Activated CD8-positive, alpha-beta memory T cell treated with anti-CD3 and anti-CD28 coated beads, Interleukin-2, amount 50 U/mL, for 1 hour (primary cell): Measurements from ENCODE around the gene ATXN7L1.
"Not testable (repeated sequence)": the region's sequence is repeated elsewhere in the genome, so short reads cannot be mapped to it uniquely, and the experiment has no call there.

Experiments
- DNase-seq: peaks from one replicate; pipeline ENCODE4 v3.0.0-alpha.2; 2020; ENCODE audit errors: extremely low read depth

The ATXN7L1 gene

GRCh38 chr7:105802604-105803428 is 73.6 kb downstream of the ATXN7L1 start:
- no peak for DNase-seq

DNA sequence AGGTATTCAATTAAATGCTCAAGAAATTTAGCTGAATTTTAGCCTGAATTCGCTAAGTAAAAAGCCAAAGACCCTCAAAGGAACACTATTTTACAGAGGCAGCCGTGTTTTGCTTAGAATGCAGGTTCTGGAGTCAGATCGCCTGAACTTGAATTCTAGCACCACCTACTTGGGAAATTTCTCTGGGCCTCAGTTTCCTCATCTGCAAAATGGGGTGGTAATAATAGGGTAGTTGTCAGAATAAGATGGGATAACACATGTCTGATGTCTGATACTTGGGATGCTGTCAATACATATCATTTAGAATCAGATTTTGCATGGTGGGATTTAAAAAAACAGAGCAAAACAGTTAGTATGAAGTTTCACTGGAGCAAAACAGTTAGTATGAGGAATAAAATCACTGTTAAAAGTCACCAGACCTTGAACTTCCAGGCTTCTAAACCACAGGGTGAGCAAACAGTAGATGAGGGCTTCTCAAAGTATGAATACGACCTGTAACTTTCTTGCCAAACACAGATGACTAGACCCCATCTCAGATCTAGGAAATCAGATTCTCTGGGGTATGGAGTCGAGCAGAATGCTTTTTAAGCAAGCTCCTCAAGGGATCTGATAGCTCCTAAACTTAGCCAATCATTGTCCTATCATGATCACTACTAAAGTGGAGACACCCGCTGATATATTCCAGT is 75.4 kb downstream of the ATXN7L1 start:
- DNase-seq: no peak

DNA sequence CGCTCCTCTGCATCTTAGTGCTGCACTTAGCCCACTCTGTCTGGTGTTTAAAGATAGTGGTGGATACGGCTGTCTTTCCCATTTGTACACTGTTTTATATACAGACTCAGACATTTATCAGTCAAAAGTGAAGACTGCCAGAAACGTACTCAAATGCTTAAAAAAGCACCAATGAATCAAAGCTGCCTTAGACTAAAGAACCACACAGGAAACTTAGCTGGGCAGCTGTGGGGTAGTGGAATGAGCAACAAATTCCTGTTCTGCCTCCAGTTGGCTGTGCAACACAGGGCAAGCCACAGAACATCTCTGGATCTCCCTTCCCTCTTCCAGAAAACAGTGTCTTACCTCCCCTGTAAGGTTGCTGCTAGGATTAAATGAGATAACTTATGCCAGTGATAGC is 76.0 kb downstream of the ATXN7L1 start:
- DNase-seq: no peak

- DNase-seq: no peak
Measured at GRCh38 chr7:105799677-105800076, 76.7 kb downstream of the ATXN7L1 start.

- DNase-seq: no peak
Measured at GRCh38 chr7:105799006-105799405, 77.4 kb downstream of the ATXN7L1 start.

DNA sequence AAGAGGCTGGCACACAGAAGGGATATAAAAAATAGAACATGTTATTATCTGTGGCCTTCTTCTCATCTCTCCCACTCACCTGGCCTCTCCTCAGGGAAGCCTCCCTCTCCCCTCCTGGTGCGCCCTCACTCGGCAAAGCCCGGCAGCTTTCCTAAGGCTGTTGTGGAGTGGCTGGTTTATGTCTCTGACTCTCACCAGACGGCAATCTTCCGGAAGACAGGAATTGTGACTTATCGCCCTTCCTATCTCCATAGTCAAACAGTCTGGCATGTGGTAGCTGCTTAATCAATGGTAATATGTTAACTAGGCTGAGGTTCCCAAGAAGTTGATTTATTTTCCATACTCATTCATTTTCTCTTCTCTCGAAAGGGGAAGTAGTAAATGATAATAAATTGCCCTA is 78.7 kb downstream of the ATXN7L1 start:
- DNase-seq: no peak

GRCh38 chr7:105796365-105796764 is 80.0 kb downstream of the ATXN7L1 start:
- no peak for DNase-seq

GRCh38 chr7:105794741-105795729 is 81.4 kb downstream of the ATXN7L1 start:
- DNase-seq: no peak

DNA sequence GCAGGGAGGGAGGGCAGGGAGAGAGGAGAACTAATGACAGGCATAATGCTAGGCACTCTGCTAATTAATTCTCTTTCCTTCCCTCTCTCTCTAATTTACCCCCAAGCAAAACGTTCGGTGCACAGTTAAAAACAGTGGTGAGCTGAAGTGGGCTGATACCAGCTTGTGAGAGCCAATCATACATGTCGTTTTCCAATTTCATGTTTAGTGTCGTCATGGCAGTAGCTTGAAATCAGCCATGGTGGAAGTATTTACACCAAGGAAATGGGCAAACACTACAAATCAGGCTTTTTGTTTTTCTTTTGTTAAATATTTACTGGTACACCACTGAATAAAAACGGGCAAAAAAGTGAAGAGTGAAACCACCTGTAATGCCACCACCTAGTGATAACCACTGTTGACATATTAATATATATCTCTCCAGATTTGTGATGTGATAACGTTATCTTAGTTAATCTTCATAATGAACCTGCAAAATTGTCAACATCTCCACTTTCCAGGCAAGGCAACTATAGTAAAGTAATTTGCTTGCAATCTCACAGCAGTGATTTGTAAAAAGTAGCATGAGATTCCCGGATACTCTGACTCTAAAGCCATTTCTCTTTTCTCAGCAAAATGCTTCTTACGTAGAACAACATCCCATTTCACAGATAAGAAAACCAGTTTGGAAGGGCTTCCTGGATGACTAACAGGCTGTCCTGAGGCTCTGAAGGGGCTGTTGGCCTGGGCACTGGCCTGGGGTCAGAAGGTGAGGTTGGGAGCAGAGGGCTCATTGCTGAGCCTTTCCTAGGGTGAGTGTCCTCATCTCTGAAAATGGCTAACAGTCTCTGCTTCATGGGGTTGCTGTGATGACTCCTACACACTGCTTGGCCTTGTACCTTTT is 83.7 kb downstream of the ATXN7L1 start:
- DNase-seq: no peak

- DNase-seq: no peak
Measured at GRCh38 chr7:105791926-105792325, 84.5 kb downstream of the ATXN7L1 start.

GRCh38 chr7:105790996-105791395 is 85.4 kb downstream of the ATXN7L1 start:
- DNase-seq: no peak

GRCh38 chr7:105790452-105790851 is 85.9 kb downstream of the ATXN7L1 start:
- DNase-seq: not testable (repeated sequence)

- no peak for DNase-seq
Measured at GRCh38 chr7:105788816-105789349, 87.5 kb downstream of the ATXN7L1 start.

- DNase-seq: no peak
Measured at GRCh38 chr7:105788356-105788755, 88.0 kb downstream of the ATXN7L1 start.

DNA sequence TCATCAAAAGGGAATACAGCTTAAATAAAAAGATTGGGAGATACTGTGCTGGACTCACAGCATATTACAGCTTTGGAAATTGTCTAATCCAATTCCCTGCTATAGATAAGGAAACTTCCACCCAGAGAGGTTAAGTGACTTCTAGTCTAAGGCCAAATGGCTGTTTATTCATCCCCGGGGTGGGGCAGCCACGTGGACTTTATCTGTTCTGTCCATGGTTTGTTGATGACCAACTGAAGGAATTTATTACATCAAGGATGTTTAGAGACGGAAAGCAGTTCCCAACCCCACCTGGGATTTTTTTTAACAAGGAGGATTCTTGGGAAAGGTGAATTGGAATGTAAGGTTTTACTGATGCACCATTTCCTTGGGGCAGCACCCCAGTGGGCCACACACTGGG is 88.6 kb downstream of the ATXN7L1 start:
- DNase-seq: no peak

- DNase-seq: no peak
Measured at GRCh38 chr7:105786520-105787470, 89.6 kb downstream of the ATXN7L1 start.

- DNase-seq: no peak
Measured at GRCh38 chr7:105782391-105783042, 93.9 kb downstream of the ATXN7L1 start.

GRCh38 chr7:105779856-105780780 is 96.3 kb downstream of the ATXN7L1 start:
- DNase-seq: no peak
